HEK293 (cell line): Measurements from ENCODE around the gene CYP2A6.

ENCODE experiments used
- CTCF ChIA-PET: fragments of 350-600 bp; formaldehyde crosslinking; extraction: SDS; loops from one replicate; lab custom pipeline; 2021; ENCODE audit warnings: antibody characterized with exemption; lab: Yijun Ruan, JAX
- POLR2A ChIA-PET: fragments of 300-600 bp; formaldehyde crosslinking; extraction: SDS; loops from one replicate; lab custom pipeline; 2020; ENCODE audit warnings: antibody characterized with exemption, inconsistent platforms; lab: Yijun Ruan, JAX
- H3K27ac ChIP-seq: fragments of 200-500 bp; sonication (Bioruptor generic); 2 replicates; pipeline ENCODE4 v1.5.1; 2014; ENCODE audit warnings: low read depth, low read length, control low read depth, inconsistent platforms; ENCODE audit errors: extremely low read depth
- H3K36me3 ChIP-seq, 2 experiments: fragments of 200-500 bp in 1 of 2; sonication (Bioruptor generic) in 1 of 2; 1 replicate in 1 of 2; 2 replicates in 1 of 2; pipeline ENCODE4 v1.5.1; 2014 to 2017; ENCODE audit warnings: inconsistent platforms in 2 of 2, low read length in 2 of 2; ENCODE audit not compliant: control insufficient read depth in 2 of 2, insufficient read depth in 1 of 2
- H3K4me1 ChIP-seq: fragments of 200-500 bp; sonication (Bioruptor generic); 2 replicates; pipeline ENCODE4 v1.5.1; 2014; ENCODE audit warnings: mild to moderate bottlenecking, low read length, inconsistent platforms; ENCODE audit not compliant: control insufficient read depth, insufficient read depth
- H3K4me3 ChIP-seq: 2 replicates; pipeline ENCODE4 v1.5.1; 2011; ENCODE audit warnings: low read depth, mild to moderate bottlenecking, control low read depth, low read length, moderate library complexity
- H3K9me3 ChIP-seq: fragments of 200-500 bp; sonication (Bioruptor generic); 2 replicates; pipeline ENCODE4 v1.5.1; 2014; ENCODE audit warnings: low read depth, low read length, inconsistent platforms; ENCODE audit not compliant: control insufficient read depth, insufficient read depth
- ATF2 ChIP-seq: fragments of 450-650 bp; formaldehyde crosslinking; IDR thresholded peaks from 2 replicates; pipeline ENCODE4 v1.5.1; 2016; ENCODE audit warnings: missing biosample characterization, missing genetic modification characterization, low read depth
- EGR2 ChIP-seq: fragments of 450-650 bp; formaldehyde crosslinking; IDR thresholded peaks from 2 replicates; pipeline ENCODE4 v1.5.1; 2016; ENCODE audit warnings: low read depth, missing biosample characterization, missing genetic modification characterization
- ELK4 ChIP-seq: IDR thresholded peaks from 2 replicates; pipeline ENCODE4 v1.6.1; 2011; ENCODE audit warnings: mild to moderate bottlenecking, low read depth, low read length, borderline replicate concordance
- GFI1B ChIP-seq: fragments of 450-650 bp; formaldehyde crosslinking; IDR thresholded peaks from 2 replicates; pipeline ENCODE4 v1.5.1; 2016; ENCODE audit warnings: missing biosample characterization, missing genetic modification characterization
- GLI2 ChIP-seq: fragments of 450-650 bp; formaldehyde crosslinking; IDR thresholded peaks from 2 replicates; pipeline ENCODE4; 2017; ENCODE audit warnings: missing biosample characterization, missing genetic modification characterization, low read depth, borderline replicate concordance
- HOXA7 ChIP-seq: sonication (generic); formaldehyde crosslinking; IDR thresholded peaks from 2 replicates; pipeline ENCODE4 v1.8.1; 2022; ENCODE audit warnings: missing genetic modification reagents, borderline replicate concordance
- KLF1 ChIP-seq: fragments of 450-650 bp; formaldehyde crosslinking; IDR thresholded peaks from 2 replicates; pipeline ENCODE4 v1.5.1; 2016; ENCODE audit warnings: missing biosample characterization, missing genetic modification characterization
- KLF7 ChIP-seq: fragments of 450-650 bp; formaldehyde crosslinking; IDR thresholded peaks from 2 replicates; pipeline ENCODE4 v1.5.1; 2016; ENCODE audit warnings: missing biosample characterization, missing genetic modification characterization, borderline replicate concordance
- OVOL3 ChIP-seq: fragments of 450-650 bp; formaldehyde crosslinking; IDR thresholded peaks from 2 replicates; pipeline ENCODE4 v1.5.1; 2016; ENCODE audit warnings: missing biosample characterization, missing genetic modification characterization
- RBAK ChIP-seq: fragments of 450-650 bp; formaldehyde crosslinking; IDR thresholded peaks from 2 replicates; pipeline ENCODE4 v1.5.1; 2016; ENCODE audit warnings: missing biosample characterization, missing genetic modification characterization
- SCRT2 ChIP-seq: fragments of 450-650 bp; formaldehyde crosslinking; IDR thresholded peaks from 2 replicates; pipeline ENCODE4 v1.5.1; 2016; ENCODE audit warnings: missing biosample characterization, missing genetic modification characterization
- TSHZ1 ChIP-seq: fragments of 450-650 bp; formaldehyde crosslinking; IDR thresholded peaks from 2 replicates; pipeline ENCODE4 v1.5.1; 2016; ENCODE audit warnings: missing biosample characterization, missing genetic modification characterization, borderline replicate concordance
- ZBTB20 ChIP-seq: fragments of 450-650 bp; formaldehyde crosslinking; IDR thresholded peaks from 2 replicates; pipeline ENCODE4 v1.5.1; 2016; ENCODE audit warnings: missing biosample characterization, missing genetic modification characterization
- ZBTB21 ChIP-seq: fragments of 450-650 bp; formaldehyde crosslinking; IDR thresholded peaks from 2 replicates; pipeline ENCODE4 v1.5.1; 2017; ENCODE audit warnings: missing biosample characterization, missing genetic modification characterization
- ZNF133 ChIP-seq: fragments of 450-650 bp; formaldehyde crosslinking; IDR thresholded peaks from 2 replicates; pipeline ENCODE4 v1.5.1; 2016; ENCODE audit warnings: missing biosample characterization, missing genetic modification characterization
- ZNF155 ChIP-seq: fragments of 450-650 bp; formaldehyde crosslinking; IDR thresholded peaks from 2 replicates; pipeline ENCODE4 v1.5.1; 2016; ENCODE audit warnings: missing biosample characterization, missing genetic modification characterization
- ZNF169 ChIP-seq: fragments of 450-650 bp; formaldehyde crosslinking; IDR thresholded peaks from 2 replicates; pipeline ENCODE4 v1.5.1; 2016; ENCODE audit warnings: missing biosample characterization, missing genetic modification characterization
- ZNF175 ChIP-seq: fragments of 450-650 bp; formaldehyde crosslinking; IDR thresholded peaks from 2 replicates; pipeline ENCODE4 v1.5.1; 2016; ENCODE audit warnings: missing biosample characterization, missing genetic modification characterization
- ZNF239 ChIP-seq: fragments of 450-650 bp; formaldehyde crosslinking; IDR thresholded peaks from 2 replicates; pipeline ENCODE4 v1.5.1; 2016; ENCODE audit warnings: missing biosample characterization, missing genetic modification characterization
- ZNF24 ChIP-seq: fragments of 450-650 bp; formaldehyde crosslinking; IDR thresholded peaks from 2 replicates; pipeline ENCODE4 v1.5.1; 2016; ENCODE audit warnings: missing biosample characterization, missing genetic modification characterization
- ZNF416 ChIP-seq: fragments of 450-650 bp; formaldehyde crosslinking; IDR thresholded peaks from 2 replicates; pipeline ENCODE4 v1.5.1; 2016; ENCODE audit warnings: missing biosample characterization, missing genetic modification characterization
- ZNF501 ChIP-seq: fragments of 450-650 bp; formaldehyde crosslinking; IDR thresholded peaks from 2 replicates; pipeline ENCODE4 v1.5.1; 2016; ENCODE audit warnings: missing biosample characterization, missing genetic modification characterization
- ZNF529 ChIP-seq: fragments of 450-650 bp; formaldehyde crosslinking; IDR thresholded peaks from 2 replicates; pipeline ENCODE4 v1.5.1; 2017; ENCODE audit warnings: missing genetic modification characterization, missing biosample characterization; ENCODE audit not compliant: insufficient replicate concordance
- ZNF544 ChIP-seq: fragments of 450-650 bp; formaldehyde crosslinking; IDR thresholded peaks from 2 replicates; pipeline ENCODE4 v1.5.0; 2017; ENCODE audit warnings: missing biosample characterization, missing genetic modification characterization
- ZNF549 ChIP-seq: fragments of 450-650 bp; IDR thresholded peaks from 2 replicates; pipeline ENCODE4 v1.5.1; 2018; ENCODE audit warnings: missing biosample characterization, missing genetic modification characterization, mild to moderate bottlenecking, inconsistent platforms, moderate library complexity
- ZNF560 ChIP-seq: fragments of 450-650 bp; formaldehyde crosslinking; IDR thresholded peaks from 2 replicates; pipeline ENCODE4 v1.5.1; 2017; ENCODE audit warnings: missing biosample characterization, missing genetic modification characterization, borderline replicate concordance
- ZNF629 ChIP-seq: fragments of 450-650 bp; formaldehyde crosslinking; IDR thresholded peaks from 2 replicates; pipeline ENCODE4 v1.5.1; 2017; ENCODE audit warnings: missing biosample characterization, missing genetic modification characterization
- ZNF692 ChIP-seq: fragments of 450-650 bp; formaldehyde crosslinking; IDR thresholded peaks from 2 replicates; pipeline ENCODE4 v1.5.1; 2016; ENCODE audit warnings: missing biosample characterization, missing genetic modification characterization
- ZNF707 ChIP-seq: fragments of 450-650 bp; formaldehyde crosslinking; IDR thresholded peaks from 2 replicates; pipeline ENCODE4 v1.5.1; 2016; ENCODE audit warnings: missing biosample characterization, missing genetic modification characterization
- ZNF777 ChIP-seq: fragments of 450-650 bp; formaldehyde crosslinking; IDR thresholded peaks from 2 replicates; pipeline ENCODE4 v1.5.1; 2017; ENCODE audit warnings: missing biosample characterization, missing genetic modification characterization, borderline replicate concordance
- ZNF785 ChIP-seq: fragments of 450-650 bp; formaldehyde crosslinking; IDR thresholded peaks from 2 replicates; pipeline ENCODE4 v1.5.1; 2016; ENCODE audit warnings: missing biosample characterization, missing genetic modification characterization
- ZNF837 ChIP-seq: fragments of 450-650 bp; formaldehyde crosslinking; IDR thresholded peaks from 2 replicates; pipeline ENCODE4 v1.5.1; 2016; ENCODE audit warnings: missing biosample characterization, missing genetic modification characterization
- ZXDB ChIP-seq: fragments of 450-650 bp; formaldehyde crosslinking; IDR thresholded peaks from 2 replicates; pipeline ENCODE4 v1.5.1; 2016; ENCODE audit warnings: missing biosample characterization, missing genetic modification characterization

CYP2A6 gene

GRCh38 chr19:40805258-40805868 is 44.9 kb downstream of the CYP2A6 start (continued):
- TF ChIP-seq TSHZ1 (no peak), ZNF629 (no peak), GFI1B (tag by site-specific recombination) (no peak), ZNF777 (no peak), ZNF560 (tag by site-specific recombination) (no peak), ELK4 (no peak), ZNF169 (tag by site-specific recombination) (no peak), ZNF529 (tag by site-specific recombination) (no peak), ZNF501 (tag by site-specific recombination) (no peak), HOXA7 (peak; percentile 79; the same call in 1 of the 2 replicates), GLI2 (tag by site-specific recombination) (no peak), EGR2 (tag by site-specific recombination) (no peak), ZBTB20 (peak; percentile 93), SCRT2 (tag by site-specific recombination) (peak; percentile 96)
- TF ChIP-seq, all 188 proteins: peak for 4

- ChIA-PET POLR2A (interaction anchor here (0.5 to 8.6 kb wide), 7 partner anchors 17 to 157 kb away, joined by 3 to 86 read pairs (median 5); partner anchors contain the start of genes ACTMAP, COQ8B, ITPKC and RAB4B), CTCF (interaction anchor here (0.6 to 5.6 kb wide), 14 partner anchors 9 to 669 kb away, joined by 3 to 77 read pairs (median 4); no protein-coding TSS in a partner anchor)
- Histone ChIP-seq H3K4me1 (peaks cover 77% of the 10 kb centered on the region), H3K27ac (peak overlapping the region; percentile 67), H3K4me3 (no peak overlapping the region), H3K36me3 (peaks cover 54 to 81% of the 10 kb centered on the region in 2 experiments), H3K9me3 (no peaks in the 10 kb centered on the region)
- TF ChIP-seq ZNF785 (tag by site-specific recombination) (no peak), RBAK (no peak), ZNF133 (tag by site-specific recombination) (no peak), ZNF155 (tag by site-specific recombination) (no peak), HOXA7 (no peak), ZNF175 (no peak), ATF2 (tag by site-specific recombination) (no peak), KLF1 (tag by site-specific recombination) (no peak), ZNF544 (tag by site-specific recombination) (no peak), ZNF707 (tag by site-specific recombination) (no peak), ZXDB (tag by site-specific recombination) (no peak), ZNF24 (no peak), OVOL3 (no peak), ZNF549 (tag by site-specific recombination) (no peak), ZNF239 (tag by site-specific recombination) (no peak), ZNF416 (tag by site-specific recombination) (no peak), KLF7 (tag by site-specific recombination) (no peak), ZBTB21 (tag by site-specific recombination) (0 out of 2 replicates have a peak, but pooled peaks have one; percentile 2), ZNF837 (tag by site-specific recombination) (no peak), ZNF692 (tag by site-specific recombination) (peak; percentile 66)
Observed at GRCh38 chr19:40804783-40805242, 45.4 kb downstream of the CYP2A6 start.
